Measurements from ENCODE around the gene ULK3.

DNA sequence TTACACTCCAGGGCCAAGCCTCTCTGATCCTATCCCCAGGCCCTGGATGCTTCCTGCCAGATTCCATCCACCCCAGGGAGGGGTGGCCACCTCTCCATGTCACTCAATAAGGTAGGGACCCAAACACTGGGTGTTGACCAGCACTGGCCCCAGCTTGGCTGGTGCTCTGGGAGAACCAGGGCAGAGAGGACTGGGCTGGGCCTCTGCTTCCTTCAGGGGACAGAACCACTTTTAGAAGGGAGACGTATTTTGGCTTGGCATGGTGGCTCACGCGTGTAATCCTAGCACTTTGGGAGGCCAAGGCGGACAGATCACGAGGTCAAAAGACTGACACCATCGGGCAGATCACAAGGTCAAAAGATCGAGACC lies 21.2 kb downstream of the ULK3 start:
- TF ChIP-seq YY1 (IDR thresholded peaks at IDR 0.05; ENCODE audit: insufficient read depth, insufficient read length) = no peak
- no peak for TF ChIP-seq ZNF274 (IDR thresholded peaks at IDR 0.05; ENCODE audit: low read depth, low read length)
- no peak for TF ChIP-seq SUZ12 (IDR thresholded peaks at IDR 0.05; ENCODE audit: extremely low read depth, insufficient read depth, insufficient read length)
